ENCODE results near the gene PBXIP1.

Gene PBXIP1

DNA sequence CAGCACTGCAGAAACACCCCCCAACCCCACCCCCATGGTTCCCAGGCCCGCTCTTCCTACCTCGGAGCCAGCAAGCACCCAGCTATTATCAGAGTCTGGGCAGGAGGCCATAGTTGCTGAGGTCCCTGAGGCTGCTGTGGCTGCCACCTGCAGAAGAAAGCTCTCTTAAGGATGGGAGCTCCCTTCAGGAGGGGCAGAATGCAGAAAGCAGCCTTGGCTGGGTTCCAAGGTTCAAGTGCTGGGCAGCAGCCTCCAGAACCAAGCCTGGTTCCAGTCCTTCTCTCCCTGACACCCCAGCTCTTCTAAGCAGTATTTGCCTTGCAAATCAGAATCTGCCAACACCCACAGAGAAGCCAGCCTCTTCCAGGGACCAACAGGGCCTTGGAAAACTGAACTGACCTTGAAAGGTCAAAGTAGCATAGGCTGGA, 2.3 kb downstream of the PBXIP1 start:
- no peak for DNase-seq

DNA sequence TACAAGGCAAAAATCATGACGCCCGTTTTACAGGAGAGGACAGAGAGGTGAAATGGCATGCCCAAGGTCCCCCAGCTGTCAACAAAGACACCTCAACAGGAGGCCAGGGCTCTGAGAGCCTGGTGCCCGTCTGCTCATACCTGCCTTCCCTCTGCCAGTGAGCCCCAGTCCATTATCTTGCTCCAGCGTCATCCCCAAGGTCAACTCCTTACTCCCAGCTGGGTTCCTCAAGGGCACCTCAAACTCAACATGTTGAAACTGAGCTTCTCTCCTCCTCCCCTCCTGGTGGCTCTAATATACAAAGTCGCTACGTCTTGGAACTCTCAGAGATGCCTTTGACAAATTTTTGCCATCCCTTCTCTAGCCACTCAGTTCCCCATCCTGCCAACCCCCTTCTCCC, 3.2 kb downstream of the PBXIP1 start:
- no peak for DNase-seq

DNA sequence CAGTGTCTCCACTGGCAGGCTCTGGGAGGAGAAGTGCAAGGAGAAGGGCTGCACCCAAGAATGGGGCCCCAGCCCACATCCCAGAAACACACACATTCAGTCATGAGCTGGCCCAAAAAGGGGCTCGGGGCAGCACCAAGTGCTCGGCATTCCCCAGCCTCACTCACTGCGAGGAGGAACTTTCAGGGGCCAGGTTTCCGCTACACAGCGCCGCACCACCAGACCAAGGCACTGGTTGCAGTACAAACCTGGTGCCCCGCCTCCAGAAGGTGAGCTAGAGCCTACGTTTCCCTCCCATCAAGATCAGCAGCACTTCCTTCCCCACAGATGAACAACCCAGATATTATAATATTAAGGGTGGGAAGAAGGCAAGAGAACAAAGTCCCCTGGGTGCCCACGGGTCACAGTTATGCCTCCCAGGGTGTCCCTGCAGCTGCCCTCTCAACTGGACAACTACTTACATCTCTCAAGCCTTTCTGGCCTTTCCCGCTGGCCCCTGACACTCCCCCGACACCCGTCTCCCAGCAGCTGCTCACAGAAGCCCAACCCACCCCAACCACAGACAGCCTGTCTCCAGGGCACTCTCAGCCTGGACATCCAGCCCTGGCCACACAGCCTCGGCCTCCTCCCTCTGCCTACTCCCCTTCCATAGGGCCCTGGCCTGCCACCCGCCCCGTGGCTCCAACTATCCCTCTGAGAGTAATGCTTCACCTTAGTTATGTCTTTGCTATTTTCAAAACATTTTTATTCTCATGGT, 3.8 kb downstream of the PBXIP1 start:
- no peak for DNase-seq

DNA sequence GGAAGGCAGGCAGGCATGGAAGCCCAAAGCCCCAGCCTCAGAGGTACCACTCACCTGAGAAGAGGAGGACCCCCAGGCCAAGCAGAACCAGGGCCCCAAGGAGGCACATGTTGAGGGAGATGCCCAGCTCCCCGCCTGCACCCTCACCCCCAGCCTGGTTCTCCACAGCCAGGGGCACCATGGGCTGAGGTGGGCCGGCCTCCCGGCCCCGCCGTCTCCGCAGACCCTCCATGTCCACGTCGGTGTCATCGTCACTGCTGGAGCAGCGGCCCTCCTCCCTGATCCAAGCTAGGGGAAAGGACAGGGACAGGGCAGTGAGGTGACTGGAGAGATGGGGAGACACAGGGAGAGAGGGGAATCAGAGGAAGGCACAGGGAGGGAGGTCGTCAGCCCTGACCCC, 7.8 kb downstream of the PBXIP1 start:
- no peak for DNase-seq

DNA sequence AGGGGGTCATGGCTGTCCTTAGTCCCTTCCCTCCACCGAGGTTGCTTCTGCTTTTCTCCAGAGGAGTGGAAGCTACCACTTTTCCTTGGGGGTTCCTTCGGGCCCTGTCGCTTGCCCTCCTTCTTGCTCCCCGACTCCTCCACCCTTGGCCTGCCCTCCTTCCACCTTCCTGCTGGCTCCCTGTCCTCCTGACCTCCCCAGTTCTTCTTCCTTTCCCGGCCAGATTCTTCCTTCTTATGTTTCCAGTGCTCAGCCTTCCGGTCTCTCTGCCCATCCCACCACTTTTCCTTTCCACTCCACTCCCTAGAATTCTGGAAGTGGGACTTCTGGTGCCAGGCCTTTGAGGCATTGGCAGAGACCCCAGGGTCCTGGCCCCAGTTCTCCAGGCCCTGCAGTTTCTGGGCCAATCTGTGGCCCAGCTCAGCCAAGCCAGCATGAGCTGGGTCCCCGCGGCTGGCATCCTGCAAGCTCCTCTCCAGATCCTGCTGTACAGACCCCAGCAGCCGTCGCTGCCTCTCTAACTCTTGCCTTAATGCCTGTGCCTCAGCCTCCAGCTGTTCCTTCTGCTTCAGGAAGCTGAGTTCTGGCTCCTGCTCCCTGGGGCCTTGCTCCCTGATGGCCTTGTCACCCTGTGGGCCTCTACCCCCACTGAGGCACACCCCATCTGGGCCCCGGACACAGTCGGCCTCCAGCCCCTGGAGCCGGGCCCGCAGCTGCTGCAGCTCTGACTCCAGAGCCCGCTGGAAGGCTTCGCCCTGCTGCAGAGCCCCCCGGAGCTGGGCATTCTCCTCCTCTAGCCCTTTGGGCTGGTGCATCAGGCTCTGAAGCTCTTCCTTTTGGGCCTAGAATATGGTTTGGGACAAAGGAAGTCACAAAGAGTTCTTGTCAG, 9.7 kb downstream of the PBXIP1 start:
- DNase-seq: no peak

DNA sequence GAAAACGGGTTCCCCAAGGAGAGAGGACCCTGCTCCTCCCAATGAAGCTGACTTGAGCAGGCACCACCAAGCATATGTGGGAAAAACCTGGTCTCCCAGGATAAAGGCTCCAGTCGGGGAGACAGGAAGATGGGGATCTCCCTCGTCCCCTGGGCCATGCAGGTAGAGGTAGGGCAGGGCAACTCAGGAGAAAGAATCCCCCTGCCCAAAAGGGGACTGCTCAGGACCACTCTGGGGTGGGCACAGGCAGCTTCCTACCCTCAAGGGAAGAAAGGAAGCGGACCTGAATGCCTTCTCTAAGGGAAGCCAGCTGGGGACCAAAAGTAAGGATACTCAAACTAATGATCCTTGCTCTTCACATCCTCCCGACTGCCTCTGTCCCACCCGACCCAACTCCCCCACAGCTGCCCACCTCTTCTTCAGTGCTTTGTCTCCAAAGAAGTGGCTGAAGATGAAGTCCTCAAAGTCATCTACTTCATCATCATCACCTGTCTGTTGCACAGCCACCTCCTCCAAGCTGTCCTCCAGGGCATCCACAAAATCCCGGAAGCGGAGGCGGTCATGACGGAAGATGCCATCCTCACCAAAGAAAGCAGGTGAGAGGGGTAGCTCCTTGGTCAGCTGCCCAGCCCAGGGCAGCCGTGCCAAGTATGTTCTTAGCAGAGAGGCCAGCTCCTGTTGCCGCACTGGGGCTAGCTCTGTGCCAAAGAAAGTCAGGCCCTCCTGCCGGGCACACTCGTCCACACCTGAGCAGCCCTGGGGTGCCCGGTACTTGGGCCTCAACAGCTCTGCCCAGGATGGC, 10.5 kb downstream of the PBXIP1 start:
- no peak for DNase-seq

DNA sequence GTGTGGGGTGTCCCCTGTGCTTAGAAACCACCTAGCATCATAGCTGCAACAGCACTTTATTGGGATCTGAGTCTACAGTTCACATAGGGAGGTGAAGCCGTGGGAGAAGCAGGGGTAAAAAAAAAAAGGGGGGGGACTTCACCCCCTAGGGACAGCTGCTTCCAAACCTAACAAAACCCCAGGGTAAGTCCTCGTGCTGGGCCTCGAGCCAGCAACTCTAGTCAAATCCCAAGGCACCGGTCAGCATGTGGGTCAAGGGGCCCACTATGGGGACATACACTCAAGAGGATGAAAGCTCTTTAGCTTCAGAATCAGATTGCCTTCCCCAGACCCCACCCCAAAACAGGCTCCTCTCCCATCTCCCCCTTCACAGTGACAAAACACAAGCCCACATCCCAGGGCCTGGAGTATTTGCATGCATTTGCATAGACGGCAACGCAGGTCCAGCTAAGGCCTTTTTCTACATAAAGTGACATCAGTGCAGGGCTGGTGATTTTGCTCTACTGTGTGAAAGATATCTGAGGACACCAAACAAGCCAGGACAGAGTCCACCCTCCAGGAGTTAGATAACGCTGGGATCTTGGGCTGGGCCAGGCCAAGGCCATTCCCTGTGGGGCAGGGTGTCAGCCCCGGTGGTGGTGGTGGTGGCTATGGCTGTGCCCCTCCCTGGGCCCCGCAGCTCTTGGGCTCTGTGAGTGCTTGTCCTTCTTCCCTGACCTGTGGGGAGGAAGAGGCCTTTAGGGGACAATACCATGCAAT, 11.3 kb downstream of the PBXIP1 start:
- no peak for DNase-seq

DNA sequence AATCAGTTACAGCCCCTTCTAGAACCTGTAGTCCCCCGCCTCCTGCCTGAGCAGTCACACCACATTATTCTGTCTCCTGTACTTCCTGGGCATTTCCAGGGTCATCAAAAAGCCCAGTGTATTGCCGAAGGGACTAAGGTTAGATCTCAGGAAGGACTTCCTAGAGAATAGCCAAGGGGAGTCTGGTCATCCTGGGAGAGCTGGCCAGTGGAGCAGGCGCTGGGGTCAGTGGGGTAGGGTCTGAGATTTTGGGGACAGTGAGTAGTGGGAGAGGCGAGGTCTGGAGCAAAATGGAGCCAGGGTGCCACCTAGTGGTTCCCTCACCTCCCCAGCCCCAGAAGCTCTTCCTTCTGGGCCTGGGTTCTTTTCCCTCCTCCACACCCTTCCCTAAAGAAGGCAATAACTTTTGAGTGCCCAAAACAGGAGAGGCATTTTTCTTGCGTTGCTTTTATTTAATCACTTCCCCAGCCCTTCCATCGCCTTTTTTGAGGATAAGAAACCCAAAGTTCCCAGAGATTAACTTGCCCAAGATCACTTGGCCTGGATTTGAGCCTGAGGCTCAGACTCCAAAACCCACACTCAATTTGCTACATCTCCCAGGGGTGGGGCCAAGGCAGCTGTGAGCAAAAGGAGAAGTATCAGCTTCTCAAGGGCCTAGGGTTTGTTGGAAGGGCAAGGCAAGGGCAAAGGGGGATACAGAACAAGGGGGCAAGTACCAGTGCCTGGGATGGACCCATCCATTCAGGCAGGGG, 12.1 kb downstream of the PBXIP1 start:
- DNase-seq: peak; percentile 37

DNA sequence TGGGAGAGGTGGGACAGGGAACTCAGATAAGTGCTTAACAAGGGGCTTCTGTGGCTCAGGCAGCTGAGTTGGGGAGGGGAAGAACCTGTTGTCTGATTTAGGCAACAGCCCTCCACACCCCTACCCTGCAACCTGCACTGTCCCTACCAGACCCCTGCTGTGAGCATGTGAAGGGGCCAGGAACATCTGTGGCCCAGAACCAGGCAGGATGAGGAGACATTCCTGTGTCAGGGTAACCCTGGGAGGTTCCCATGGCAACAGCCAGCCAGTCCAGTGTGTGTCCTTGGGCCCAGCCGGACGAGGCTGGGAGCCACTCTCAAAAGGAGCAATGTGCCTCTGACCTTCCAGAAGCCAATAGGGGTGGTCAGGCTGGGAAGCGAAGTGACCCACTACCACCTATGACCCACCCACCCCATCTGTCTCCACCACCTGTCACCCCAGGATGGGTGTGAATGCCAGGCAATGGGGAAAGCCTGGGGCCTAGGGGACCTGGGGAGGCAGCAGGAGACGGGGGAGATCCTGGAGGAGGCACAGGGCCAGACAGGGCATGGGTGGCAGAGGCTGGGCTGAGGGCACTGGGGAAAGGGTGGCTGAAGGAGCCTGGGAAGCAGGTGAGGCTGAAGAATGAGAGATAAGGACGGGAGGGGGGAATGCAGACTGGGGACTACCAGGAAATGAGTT, 14.4 kb downstream of the PBXIP1 start:
- DNase-seq: no peak

DNA sequence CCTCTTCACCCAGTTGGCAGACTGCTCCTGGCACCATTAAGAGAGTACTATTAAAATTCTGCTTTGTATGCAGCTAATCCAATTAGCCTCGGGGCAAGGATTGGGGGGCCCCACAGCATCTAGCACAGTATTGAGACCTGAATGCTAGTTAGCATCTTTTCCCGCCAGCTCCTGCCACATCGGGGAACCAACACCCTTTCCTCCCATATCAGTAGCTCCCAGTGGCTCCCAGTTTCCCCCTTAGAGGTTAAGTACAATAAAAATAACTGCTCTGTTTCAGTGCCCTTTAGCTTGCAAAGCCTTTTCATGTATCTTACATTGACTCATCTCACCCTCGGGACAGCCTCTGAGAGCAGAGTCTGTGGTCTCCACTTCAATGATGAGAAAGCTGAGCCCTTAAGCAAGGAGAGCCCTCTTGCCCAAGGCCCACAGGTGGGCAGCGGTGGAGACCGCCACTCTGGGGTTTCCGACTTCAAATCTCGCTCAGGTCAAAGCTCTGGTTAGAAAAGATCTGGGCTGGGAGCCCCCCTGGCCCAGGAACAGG, 15.2 kb downstream of the PBXIP1 start:
- no peak for DNase-seq

DNA sequence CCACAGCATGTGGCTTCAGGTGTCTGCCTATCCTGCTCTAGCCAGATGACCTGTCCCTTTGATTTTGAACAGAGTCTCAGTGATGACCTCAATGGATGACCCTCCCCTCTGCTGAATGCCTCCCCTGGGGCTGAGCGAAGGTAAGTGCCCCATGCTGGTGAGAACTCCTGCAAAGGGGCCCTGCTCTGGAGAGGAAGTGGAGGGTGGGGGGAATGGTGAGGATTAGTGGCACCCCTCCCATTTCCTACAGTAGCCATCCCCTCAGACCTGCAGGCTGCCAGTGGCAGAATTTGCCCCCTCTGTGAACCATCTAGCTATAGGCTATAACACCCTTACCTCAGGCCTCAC, 15.7 kb downstream of the PBXIP1 start:
- no peak for DNase-seq

DNA sequence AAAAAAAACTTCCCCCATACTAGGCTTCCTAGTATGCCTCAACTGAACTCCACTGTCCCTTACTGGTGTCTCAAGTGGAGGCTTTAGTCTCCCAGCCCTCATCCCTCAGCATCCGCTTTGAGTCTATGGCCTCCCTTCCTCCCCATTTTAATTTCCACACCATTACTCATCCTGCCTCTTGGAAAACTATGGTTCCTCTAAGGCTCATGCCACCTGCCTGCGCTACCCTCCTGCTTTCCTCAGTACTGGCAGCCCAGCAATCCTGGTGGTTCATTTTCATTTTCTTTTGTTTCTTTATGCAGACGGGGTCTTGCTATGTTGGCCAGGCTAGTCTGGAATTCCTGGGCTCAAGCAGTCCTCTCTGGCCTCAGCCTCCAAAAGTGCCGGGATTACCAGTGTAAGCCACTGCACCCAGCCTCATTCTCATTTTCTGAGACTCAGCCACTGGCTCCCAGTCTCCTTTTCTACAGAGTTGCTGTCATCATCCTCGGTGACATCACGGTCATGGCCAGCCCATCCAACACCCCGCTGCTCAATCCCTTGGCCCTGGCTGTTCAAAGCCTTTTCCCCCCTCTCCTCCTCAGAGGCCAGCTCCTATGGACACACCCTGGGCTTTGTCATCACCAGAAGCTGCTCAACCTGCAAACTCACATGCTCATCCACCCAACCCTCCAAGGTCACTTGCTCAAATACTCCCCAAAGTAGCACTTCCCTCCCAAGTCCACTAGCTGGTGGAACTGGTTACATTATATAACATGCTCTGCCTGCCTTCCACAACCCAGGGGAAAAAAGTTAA, 17.1 kb downstream of the PBXIP1 start:
- no peak for DNase-seq

DNA sequence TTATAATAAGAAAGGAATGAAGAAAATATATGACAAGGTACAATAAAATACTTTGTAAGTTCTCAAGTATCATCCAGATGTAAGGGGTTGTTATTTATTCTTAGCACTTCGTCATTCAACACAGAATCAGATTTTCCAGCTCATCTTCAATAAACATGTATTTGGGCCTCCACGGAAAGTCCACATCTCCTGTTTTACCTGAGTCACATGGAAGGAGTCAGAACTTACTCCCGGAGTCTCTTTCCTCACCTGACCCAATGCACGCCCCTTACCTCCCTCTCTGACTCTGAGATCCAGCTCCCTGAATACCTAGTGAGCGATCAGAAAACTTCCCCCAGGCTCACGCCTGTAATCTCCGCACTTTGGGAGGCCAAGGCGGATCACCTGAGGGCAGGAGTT, 17.9 kb downstream of the PBXIP1 start:
- DNase-seq: no peak

DNA sequence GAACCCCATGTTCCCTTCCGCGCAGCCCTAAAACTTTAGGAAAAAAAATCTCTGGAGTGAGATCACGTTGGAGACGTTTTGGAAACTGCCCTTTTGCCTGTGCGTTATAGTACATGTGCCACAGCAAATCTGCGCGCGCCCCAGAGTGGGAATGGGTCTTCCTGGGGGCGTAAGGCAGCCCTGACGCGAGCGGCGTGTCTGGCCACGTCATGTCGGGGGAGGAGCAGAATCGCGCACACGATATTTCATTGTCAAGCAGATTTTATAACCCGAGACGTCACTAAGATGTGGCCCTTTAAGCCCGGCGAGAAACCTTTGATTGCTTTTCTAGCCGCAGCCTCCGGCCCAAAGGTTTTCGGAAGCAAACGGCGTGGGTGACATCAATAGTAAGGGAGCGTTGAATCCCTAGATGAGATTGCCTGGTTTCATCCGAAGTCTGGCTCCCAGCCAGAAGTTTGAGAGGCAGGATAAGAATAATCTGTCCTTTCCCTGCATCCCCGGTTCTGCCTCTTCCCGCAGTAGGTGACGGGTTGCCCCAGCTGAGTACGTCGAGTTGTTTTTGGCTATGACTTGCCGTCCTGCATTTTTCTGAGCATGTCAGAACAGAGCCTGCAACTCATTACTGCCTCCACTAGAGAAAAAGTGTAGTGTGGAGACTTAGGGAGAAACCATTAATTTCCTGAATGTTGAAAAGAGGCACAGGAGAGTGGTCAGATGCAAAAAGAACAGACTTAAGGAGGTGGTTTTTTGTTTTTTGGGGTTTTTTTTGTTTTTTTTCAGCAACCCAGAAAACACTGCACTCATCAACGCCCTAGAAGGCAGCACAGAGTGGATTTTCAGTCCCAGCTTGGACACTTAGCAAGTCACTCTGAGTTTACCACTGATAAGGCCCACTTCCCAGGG, 18.6 kb downstream of the PBXIP1 start:
- peak; percentile 91 for DNase-seq

DNA sequence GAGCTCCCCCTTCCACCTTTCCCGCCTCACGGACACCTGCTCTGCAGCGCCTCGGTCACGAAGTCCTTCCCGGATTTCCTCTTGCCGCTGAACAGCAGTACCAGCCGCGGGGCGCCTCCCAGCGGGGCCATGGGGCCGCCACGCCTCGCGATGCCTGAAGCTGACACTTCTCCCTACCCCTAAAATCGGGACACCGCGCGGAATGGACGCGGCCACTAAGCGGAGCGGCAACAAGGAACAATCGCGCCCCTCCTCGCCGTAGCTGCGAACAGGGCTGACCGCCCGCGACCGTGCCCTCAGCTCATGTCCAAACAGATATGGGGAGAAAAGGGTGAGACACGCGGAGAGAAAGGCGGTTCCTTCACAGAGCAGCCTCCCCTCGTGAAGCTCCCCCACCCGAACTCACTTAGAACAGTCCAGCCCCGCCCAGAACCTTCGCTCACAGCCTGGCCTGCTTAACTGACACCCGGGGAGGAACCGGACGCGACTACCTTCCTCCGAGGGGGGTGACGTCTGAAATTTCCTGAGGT, 19.3 kb downstream of the PBXIP1 start, which contains the start of gene PMVK:
PMVK (minus strand) TSS at position 165 of the 530 bp plus-strand sequence; CDS start at position 131, 34 bp downstream.
- DNase-seq: peak; percentile 91

DNA sequence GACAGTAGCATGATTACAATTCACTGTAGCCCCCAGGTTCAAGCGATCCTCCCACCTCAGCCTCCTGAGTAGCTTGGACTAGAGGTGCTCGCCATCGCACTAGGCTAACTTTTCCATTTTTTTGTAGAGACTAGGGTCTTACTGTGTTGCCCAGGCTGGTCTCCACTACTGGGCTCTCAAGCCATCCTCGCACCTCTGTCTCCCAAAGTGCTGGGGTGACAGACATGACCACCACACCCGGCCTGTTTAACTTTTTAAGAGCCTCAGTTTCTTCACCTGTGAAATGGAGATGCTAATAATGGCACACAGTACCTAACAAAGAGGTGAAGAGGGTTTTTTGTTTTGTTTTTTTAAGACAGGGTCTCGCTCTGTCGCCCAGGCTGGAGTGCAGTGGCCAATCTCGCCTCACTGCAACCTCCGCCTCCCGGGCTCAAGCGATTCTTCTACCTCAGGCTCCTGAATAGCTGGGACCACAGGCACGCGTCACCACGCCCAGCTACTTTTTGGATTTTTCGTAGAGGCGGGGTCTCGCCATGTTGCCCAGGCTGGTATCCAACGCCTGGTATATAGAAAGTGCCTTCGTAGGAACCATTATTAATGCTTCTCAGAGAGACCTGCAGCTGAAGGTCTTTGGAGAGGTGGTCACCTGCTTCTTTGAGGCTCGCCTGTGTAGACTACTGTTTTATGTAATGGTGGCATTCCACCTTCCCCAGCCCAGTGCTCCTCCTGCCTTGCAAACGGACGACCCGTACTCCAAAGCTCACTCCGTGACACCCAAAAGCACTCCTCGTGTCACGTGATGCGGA, 19.9 kb downstream of the PBXIP1 start:
- DNase-seq: no peak

DNA sequence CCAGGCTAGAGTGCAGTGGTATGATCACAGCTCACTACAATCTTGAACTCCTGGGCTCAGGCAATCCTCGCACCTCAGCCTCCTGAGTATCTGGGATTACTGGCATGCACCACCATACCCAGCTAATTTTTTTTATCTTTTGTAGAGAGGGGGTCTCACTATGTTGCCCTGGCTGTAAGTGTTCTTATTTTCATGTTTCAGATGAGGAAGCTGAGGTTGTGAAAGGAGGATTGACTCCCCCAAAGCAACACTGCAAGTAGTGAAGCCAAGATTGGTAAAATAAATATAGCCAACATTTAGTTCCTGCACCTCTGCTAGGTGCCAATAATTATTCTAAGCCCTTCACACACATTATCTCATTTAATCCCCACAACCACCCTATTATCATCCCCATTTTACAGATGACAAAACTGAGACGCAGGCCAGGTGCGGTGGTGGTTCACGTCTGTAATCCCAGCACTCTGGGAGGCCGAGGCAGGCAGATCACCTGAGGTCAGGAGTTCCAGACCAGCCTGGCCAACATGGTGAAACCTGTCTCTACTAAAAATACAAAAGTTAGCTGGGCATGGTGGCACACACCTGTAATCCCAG, 21.4 kb downstream of the PBXIP1 start:
- no peak for DNase-seq
